Fibroblast of the aortic adventitia (primary cell): ENCODE measurements around the gene DUSP23. TPM values are rescaled to one million over a fixed set of nuclear protein-coding genes. Genes with fewer than 3 reads are reported as not detected.

ENCODE experiments used
- DNase-seq: peaks from one replicate; pipeline ENCODE4 v3.0.0-alpha.2; 2010; ENCODE audit warnings: low read depth
- H3K4me3 ChIP-seq: 2 replicates; pipeline ENCODE4 v1.5.1; 2011; ENCODE audit warnings: low read depth, mild to moderate bottlenecking, control low read depth, low read length, moderate library complexity
- total RNA-seq: library from RNA; depleted of rRNA; stranded (reverse); fragments of >200 nt; gene quantifications from 2 replicates; pipeline ENCODE4 v1.2.3, GENCODE V29; 2012; ENCODE audit warnings: low replicate concordance
- TF ChIP-seq, protein P1 (sequence below): IDR thresholded peaks from 2 replicates; pipeline ENCODE4 v1.5.1; 2011; ENCODE audit warnings: mild to moderate bottlenecking, low read length, control low read depth, inconsistent platforms; ENCODE audit not compliant: insufficient read depth

DUSP23 gene
- 10.0 and 27.8 TPM in 2 replicates for total RNA-seq

DNA sequence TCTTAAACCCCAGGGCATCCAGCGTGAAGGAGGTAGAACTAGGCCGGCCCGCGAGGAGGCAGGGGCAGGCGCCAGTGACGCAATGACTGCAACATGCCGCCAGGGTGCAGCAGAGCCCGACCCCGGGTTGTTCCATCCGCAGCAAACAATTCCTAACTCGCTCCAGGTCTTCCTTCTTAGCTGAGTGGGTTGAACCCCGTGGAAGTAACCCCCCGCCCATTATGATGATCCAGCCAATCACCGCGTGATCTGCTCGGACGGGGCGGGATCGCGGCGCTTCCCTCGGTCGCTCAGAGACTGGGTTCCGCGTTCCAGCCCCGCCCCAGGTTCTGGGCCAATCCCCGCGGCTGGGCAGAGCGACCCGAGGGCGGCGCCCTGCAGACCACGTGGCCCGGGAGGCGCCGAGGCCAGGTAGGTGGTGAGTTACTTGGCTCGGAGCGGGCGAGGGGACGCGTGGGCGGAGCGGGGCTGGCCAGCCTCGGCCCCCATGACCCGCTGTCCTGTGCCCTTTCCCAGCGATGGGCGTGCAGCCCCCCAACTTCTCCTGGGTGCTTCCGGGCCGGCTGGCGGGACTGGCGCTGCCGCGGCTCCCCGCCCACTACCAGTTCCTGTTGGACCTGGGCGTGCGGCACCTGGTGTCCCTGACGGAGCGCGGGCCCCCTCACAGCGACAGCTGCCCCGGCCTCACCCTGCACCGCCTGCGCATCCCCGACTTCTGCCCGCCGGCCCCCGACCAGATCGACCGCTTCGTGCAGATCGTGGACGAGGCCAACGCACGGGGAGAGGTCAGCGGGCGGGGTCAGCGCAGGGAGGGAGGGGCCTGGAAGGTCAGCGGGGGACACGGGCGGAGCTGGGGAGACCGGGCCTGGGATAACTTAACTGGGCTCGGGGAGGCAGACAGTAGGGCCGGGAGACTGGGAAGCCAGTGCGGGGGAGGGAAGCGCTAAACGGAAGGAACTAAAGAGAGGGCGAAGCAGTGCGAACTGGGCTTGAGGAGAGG lies at the start of gene DUSP23:
DUSP23 (plus strand) TSS at position 380 of the 1,000 bp plus-strand sequence; CDS start at position 519, 139 bp downstream.
- TF ChIP-seq, protein P1, sequence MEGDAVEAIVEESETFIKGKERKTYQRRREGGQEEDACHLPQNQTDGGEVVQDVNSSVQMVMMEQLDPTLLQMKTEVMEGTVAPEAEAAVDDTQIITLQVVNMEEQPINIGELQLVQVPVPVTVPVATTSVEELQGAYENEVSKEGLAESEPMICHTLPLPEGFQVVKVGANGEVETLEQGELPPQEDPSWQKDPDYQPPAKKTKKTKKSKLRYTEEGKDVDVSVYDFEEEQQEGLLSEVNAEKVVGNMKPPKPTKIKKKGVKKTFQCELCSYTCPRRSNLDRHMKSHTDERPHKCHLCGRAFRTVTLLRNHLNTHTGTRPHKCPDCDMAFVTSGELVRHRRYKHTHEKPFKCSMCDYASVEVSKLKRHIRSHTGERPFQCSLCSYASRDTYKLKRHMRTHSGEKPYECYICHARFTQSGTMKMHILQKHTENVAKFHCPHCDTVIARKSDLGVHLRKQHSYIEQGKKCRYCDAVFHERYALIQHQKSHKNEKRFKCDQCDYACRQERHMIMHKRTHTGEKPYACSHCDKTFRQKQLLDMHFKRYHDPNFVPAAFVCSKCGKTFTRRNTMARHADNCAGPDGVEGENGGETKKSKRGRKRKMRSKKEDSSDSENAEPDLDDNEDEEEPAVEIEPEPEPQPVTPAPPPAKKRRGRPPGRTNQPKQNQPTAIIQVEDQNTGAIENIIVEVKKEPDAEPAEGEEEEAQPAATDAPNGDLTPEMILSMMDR: peak; percentile 93
- H3K4me3 ChIP-seq: peak within 1 kb of the TSS; percentile 84
- DNase-seq: peak; percentile 98

DNA sequence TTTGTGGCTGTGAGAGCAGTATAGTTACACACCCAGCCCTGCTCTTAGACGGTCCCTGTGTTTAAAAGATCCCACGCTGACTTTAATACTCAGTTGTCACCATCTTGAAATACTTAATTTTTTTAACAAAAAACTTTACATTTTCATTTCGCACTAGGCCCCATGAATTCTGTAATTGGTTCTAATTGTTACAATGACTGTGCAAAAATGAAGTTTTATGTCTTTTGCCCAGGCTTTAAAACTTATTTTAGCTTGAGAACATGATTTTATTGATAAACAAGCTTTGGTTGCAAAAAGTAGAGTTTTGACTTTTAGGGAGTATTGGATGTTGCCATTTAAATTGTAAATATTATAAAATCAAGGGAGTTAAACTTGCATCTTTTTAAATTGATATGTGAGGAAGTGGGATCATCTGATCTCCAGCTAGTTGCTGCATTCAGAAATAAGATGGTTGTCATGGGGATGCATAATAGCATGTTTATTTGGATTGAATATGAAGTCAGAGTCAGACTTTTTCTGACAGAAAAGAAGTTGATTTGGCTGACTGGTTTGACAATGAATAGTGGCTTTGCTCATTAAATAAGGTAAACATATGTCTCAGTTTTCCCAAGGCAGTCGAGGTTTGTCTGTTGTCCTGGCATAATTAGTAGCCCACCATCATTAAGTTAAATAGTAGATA lies 43.4 kb upstream of the DUSP23 start:
- no peak for DNase-seq
- no peak overlapping the region for H3K4me3 ChIP-seq
- TF ChIP-seq, protein P1: no peak

DNA sequence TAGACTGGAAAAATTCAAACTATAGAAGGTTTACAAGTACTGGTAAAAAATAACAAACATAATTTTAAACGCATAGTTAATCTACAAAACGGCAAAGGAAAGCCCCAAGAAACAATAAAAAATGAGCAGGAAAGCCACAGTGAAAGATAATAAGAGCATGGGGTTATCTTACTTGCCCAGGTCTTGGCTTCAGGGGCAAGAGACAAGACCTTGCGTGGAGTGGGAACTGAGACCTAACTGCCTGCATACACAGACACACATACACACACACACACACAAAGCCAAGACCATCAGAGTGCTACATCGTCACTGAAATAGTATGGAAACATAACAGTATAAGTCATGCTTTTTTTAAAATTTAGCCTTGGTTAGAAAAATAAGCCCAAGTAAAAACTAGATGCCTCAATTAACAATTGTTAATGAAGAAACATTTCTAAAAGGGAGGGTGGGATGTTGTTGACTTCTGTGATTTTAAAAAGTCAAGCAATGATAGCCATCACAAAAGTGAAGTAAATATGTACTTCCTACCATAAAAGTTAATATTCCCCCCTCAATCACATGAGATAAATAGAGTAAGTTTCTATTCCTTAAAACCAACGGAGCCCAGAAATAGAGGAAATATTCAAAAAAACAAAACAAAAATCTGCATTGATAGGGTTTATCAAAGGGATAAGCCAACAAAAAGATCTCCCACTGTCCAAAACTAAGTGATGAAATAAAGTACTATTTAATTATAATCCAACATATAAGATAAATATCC lies 36.9 kb upstream of the DUSP23 start:
- TF ChIP-seq, protein P1: no peak
- DNase-seq: no peak
- H3K4me3 ChIP-seq: no peak overlapping the region

DNA sequence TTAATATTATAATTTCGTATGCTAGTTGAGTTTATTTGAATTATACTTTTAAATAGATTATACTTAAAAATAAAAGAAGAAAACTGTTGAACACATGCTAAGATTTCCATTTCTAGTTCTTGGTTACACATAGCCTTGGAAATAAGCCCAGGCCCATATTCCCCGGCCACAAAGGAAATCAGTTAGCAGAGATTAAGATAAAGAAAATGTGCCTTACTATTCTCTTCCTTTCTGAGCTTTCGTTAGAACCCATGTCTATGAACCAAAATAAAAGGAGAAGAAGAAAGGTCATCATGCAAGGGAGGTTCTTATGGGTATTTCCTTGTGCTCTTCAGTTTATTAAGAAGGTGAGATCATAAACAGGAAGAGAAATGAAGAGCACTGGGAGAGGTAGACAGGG lies 34.1 kb upstream of the DUSP23 start:
- H3K4me3 ChIP-seq: no peak overlapping the region
- TF ChIP-seq, protein P1: no peak
- peak; percentile 33 for DNase-seq

DNA sequence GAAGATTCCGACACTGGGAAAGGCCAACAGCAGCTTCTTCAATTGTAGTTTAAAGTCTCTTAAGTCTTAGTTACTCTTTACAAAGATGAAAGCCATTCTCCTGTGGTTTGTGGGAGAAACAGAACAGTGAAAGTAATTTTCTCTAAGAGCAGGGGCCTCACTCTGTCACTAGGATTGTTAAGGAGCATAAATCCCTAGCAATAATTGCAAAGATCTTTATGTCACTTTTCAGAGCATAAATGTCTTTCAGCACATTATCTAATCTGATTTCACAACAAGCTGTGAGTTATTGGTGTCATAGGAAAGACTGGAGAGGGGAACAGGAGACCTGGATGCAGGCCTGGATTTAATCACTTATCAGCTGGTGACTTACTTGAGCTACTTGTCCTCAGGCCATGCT lies 32.4 kb upstream of the DUSP23 start:
- no peak overlapping the region for H3K4me3 ChIP-seq
- TF ChIP-seq, protein P1: no peak
- DNase-seq: no peak

DNA sequence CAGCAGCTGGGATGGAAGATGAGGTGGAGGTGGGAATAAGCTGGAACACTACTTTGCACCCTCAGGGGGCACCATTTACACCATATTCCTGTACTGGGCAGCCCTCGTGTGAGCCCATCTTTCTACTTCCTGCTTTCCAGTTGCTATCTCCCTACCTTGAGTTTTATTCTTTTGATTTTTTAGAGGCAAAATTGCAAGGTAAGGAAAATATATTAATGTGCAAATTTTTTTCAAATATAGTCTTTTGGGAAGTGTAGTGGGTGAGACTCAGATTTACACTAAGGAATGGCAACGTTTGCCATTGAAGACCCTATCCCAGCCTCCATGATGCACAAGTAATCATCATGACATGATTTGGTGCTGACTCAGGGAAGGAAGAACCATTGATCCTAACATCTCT lies 31.1 kb upstream of the DUSP23 start:
- H3K4me3 ChIP-seq: no peak overlapping the region
- TF ChIP-seq, protein P1: no peak
- DNase-seq: no peak
